ENCODE measurements around the gene HSPA1B.
A peak's percentile ranks its signal among the peaks of the same experiment; 100 is the strongest.

DNA sequence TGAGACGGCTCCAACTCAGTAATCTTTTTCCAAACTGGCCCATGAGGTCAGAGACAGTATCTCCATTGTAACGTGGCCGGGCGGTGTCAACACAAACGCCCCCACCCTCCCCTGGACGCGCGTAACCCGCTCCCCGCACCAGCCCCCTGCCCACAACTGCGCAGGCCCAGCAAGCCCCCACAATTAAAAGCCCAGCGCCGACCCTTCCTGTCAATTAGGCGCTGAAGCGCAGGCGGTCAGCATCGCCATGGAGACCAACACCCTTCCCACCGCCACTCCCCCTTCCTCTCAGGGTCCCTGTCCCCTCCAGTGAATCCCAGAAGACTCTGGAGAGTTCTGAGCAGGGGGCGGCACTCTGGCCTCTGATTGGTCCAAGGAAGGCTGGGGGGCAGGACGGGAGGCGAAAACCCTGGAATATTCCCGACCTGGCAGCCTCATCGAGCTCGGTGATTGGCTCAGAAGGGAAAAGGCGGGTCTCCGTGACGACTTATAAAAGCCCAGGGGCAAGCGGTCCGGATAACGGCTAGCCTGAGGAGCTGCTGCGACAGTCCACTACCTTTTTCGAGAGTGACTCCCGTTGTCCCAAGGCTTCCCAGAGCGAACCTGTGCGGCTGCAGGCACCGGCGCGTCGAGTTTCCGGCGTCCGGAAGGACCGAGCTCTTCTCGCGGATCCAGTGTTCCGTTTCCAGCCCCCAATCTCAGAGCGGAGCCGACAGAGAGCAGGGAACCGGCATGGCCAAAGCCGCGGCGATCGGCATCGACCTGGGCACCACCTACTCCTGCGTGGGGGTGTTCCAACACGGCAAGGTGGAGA, 12.3 kb upstream of the HSPA1B start, which contains the start of the genes HSPA1A and HSPA1L:
- TF ChIP-seq, protein P1, sequence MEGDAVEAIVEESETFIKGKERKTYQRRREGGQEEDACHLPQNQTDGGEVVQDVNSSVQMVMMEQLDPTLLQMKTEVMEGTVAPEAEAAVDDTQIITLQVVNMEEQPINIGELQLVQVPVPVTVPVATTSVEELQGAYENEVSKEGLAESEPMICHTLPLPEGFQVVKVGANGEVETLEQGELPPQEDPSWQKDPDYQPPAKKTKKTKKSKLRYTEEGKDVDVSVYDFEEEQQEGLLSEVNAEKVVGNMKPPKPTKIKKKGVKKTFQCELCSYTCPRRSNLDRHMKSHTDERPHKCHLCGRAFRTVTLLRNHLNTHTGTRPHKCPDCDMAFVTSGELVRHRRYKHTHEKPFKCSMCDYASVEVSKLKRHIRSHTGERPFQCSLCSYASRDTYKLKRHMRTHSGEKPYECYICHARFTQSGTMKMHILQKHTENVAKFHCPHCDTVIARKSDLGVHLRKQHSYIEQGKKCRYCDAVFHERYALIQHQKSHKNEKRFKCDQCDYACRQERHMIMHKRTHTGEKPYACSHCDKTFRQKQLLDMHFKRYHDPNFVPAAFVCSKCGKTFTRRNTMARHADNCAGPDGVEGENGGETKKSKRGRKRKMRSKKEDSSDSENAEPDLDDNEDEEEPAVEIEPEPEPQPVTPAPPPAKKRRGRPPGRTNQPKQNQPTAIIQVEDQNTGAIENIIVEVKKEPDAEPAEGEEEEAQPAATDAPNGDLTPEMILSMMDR (IDR thresholded peaks at IDR 0.05), result no peak
- TF ChIP-seq POLR2A (IDR thresholded peaks at IDR 0.05), result peak; percentile 100

Data from right lobe of liver (tissue), 4 donors.